ENCODE results near the gene AP3B1.
"Not testable (repeated sequence)": the region's sequence is repeated elsewhere in the genome, so short reads cannot be mapped to it uniquely, and the experiment has no call there.

The AP3B1 gene

GRCh38 chr5:78067581-78067980 lies 226.9 kb downstream of the AP3B1 start:
- not testable (repeated sequence) for DNase-seq (ENCODE audit: low read depth in 2 of 2, low spot score in 1 of 2)

- not testable (repeated sequence) for DNase-seq (ENCODE audit: low read depth in 2 of 2, low spot score in 1 of 2)
Observed at GRCh38 chr5:78066722-78067121, 227.8 kb downstream of the AP3B1 start.

- no peak for DNase-seq (ENCODE audit: low read depth in 2 of 2, low spot score in 1 of 2)
Observed at GRCh38 chr5:78065663-78066062, 228.8 kb downstream of the AP3B1 start.

- DNase-seq (ENCODE audit: low read depth in 2 of 2, low spot score in 1 of 2), result no peak
Observed at GRCh38 chr5:78064941-78065472, 229.5 kb downstream of the AP3B1 start.

GRCh38 chr5:78063495-78063894 lies 231.0 kb downstream of the AP3B1 start:
- DNase-seq (ENCODE audit: low read depth in 2 of 2, low spot score in 1 of 2), result no peak

GRCh38 chr5:78062645-78063044 lies 231.9 kb downstream of the AP3B1 start:
- no peak for DNase-seq (ENCODE audit: low read depth in 2 of 2, low spot score in 1 of 2)

- no peak for DNase-seq (ENCODE audit: low read depth in 2 of 2, low spot score in 1 of 2)
Observed at GRCh38 chr5:78060421-78060820, 234.1 kb downstream of the AP3B1 start.

- DNase-seq (ENCODE audit: low read depth in 2 of 2, low spot score in 1 of 2), result no peak
Observed at GRCh38 chr5:78058625-78059024, 235.9 kb downstream of the AP3B1 start.

- DNase-seq (ENCODE audit: low read depth in 2 of 2, low spot score in 1 of 2), result no peak
Observed at GRCh38 chr5:78056901-78057514, 237.5 kb downstream of the AP3B1 start.

- DNase-seq (ENCODE audit: low read depth in 2 of 2, low spot score in 1 of 2), result no peak
Observed at GRCh38 chr5:78056053-78056452, 238.4 kb downstream of the AP3B1 start.

GRCh38 chr5:78050888-78051287 lies 243.6 kb downstream of the AP3B1 start:
- no peak for DNase-seq (ENCODE audit: low read depth in 2 of 2, low spot score in 1 of 2)

GRCh38 chr5:78046823-78047222 lies 247.7 kb downstream of the AP3B1 start:
- not testable (repeated sequence) for DNase-seq (ENCODE audit: low read depth in 2 of 2, low spot score in 1 of 2)

GRCh38 chr5:78046006-78046405 lies 248.5 kb downstream of the AP3B1 start:
- no peak for DNase-seq (ENCODE audit: low read depth in 2 of 2, low spot score in 1 of 2)

GRCh38 chr5:78041805-78042204 lies 252.7 kb downstream of the AP3B1 start:
- no peak for DNase-seq (ENCODE audit: low read depth in 2 of 2, low spot score in 1 of 2)

- DNase-seq (ENCODE audit: low read depth in 2 of 2, low spot score in 1 of 2), result no peak
Observed at GRCh38 chr5:78025540-78025939, 269.0 kb downstream of the AP3B1 start.

GRCh38 chr5:78019744-78020143 lies 274.8 kb downstream of the AP3B1 start:
- no peak for DNase-seq (ENCODE audit: low read depth in 2 of 2, low spot score in 1 of 2)

- DNase-seq (ENCODE audit: low read depth in 2 of 2, low spot score in 1 of 2), result no peak
Observed at GRCh38 chr5:78016863-78017529, 277.5 kb downstream of the AP3B1 start.

- no peak for DNase-seq (ENCODE audit: low read depth in 2 of 2, low spot score in 1 of 2)
Observed at GRCh38 chr5:78009937-78010527, 284.5 kb downstream of the AP3B1 start.

- no peak for DNase-seq (ENCODE audit: low read depth in 2 of 2, low spot score in 1 of 2)
Observed at GRCh38 chr5:78008356-78008967, 286.0 kb downstream of the AP3B1 start.

- no peak for DNase-seq (ENCODE audit: low read depth in 2 of 2, low spot score in 1 of 2)
Observed at GRCh38 chr5:78007233-78007632, 287.3 kb downstream of the AP3B1 start.

- DNase-seq (ENCODE audit: low read depth in 2 of 2, low spot score in 1 of 2), result no peak
Observed at GRCh38 chr5:78006449-78006848, 288.0 kb downstream of the AP3B1 start.

Data from stimulated activated CD8-positive, alpha-beta memory T cell treated with anti-CD3 and anti-CD28 coated beads, Interleukin-4, amount 100 ng/mL, for 1 hour (primary cell).